ENCODE measurements around the gene FRS3. TPM values are rescaled to one million over a fixed set of nuclear protein-coding genes. Genes with fewer than 3 reads are reported as not detected.

The FRS3 gene
- total RNA-seq, 1 experiment from 2014 or later = 4.3 TPM

- Mint-ChIP-seq H3K27ac (ENCODE audit: unreplicated experiment) (no peak overlapping the region), H3K4me3 (ENCODE audit: unreplicated experiment) (no peak overlapping the region), H3K27me3 (ENCODE audit: insufficient read depth, unreplicated experiment) (no peaks in the 10 kb centered on the region), H3K9me3 (ENCODE audit: unreplicated experiment) (no peaks in the 10 kb centered on the region), H3K4me1 (ENCODE audit: low read depth, unreplicated experiment) (peaks cover 8% of the 10 kb centered on the region), H3K36me3 (ENCODE audit: insufficient read depth, unreplicated experiment) (peaks cover 2% of the 10 kb centered on the region)
- no TSS peak for BruUV-seq (replicated peaks)
- no peak for TF ChIP-seq CTCF (IDR thresholded peaks at IDR 0.05; ENCODE audit: insufficient read depth in 1 of 2, low read depth in 1 of 2, low read length in 1 of 2, severe bottlenecking in 1 of 2, unreplicated experiment in 1 of 2)
- Histone ChIP-seq H3K36me3 (ENCODE audit: control insufficient read depth, insufficient read depth, low read length) (no peaks in the 10 kb centered on the region), H3K4me3 (ENCODE audit: low read depth, low read length) (no peak overlapping the region), H3K4me1 (no peaks in the 10 kb centered on the region), H3K9me3 (no peaks in the 10 kb centered on the region), H3K27me3 (replicated peaks; ENCODE audit: control insufficient read depth, insufficient read depth, low read length) (no peaks in the 10 kb centered on the region)
- intact Hi-C loops (cut with micrococcal nuclease; ENCODE audit: unreplicated experiment) = no loop called here
- DNase-seq = no peak
- CTCF ChIA-PET = no interaction called here
- POLR2A ChIA-PET = no interaction called here
Observed at GRCh38 chr6:41821266-41821665, 41.6 kb upstream of the FRS3 start.

GRCh38 chr6:41818271-41819054 is 38.8 kb upstream of the FRS3 start:
- CTCF ChIA-PET = interaction anchor here (0.8 kb wide), 1 partner anchor 225 kb away, joined by 3 read pairs; no protein-coding TSS in a partner anchor
- H3K36me3 Mint-ChIP-seq (ENCODE audit: insufficient read depth, unreplicated experiment) = peaks cover 9% of the 10 kb centered on the region

GRCh38 chr6:41815587-41815986 is 35.9 kb upstream of the FRS3 start:
- Histone ChIP-seq H3K27me3 (replicated peaks; ENCODE audit: control insufficient read depth, insufficient read depth, low read length) (no peaks in the 10 kb centered on the region), H3K36me3 (ENCODE audit: control insufficient read depth, insufficient read depth, low read length) (no peaks in the 10 kb centered on the region), H3K9me3 (no peaks in the 10 kb centered on the region), H3K4me3 (ENCODE audit: low read depth, low read length) (no peak overlapping the region), H3K4me1 (no peaks in the 10 kb centered on the region)
- POLR2A ChIA-PET = no interaction called here
- no peak overlapping the region for H3K4me3 Mint-ChIP-seq (ENCODE audit: unreplicated experiment)
- H3K4me1 Mint-ChIP-seq (ENCODE audit: low read depth, unreplicated experiment) = no peaks in the 10 kb centered on the region
- no peak for TF ChIP-seq CTCF (IDR thresholded peaks at IDR 0.05; ENCODE audit: insufficient read depth in 1 of 2, low read depth in 1 of 2, low read length in 1 of 2, severe bottlenecking in 1 of 2, unreplicated experiment in 1 of 2)
- H3K9me3 Mint-ChIP-seq (ENCODE audit: unreplicated experiment) = no peaks in the 10 kb centered on the region
- H3K36me3 Mint-ChIP-seq (ENCODE audit: insufficient read depth, unreplicated experiment) = peaks cover 9% of the 10 kb centered on the region
- H3K27ac Mint-ChIP-seq (ENCODE audit: unreplicated experiment) = no peak overlapping the region
- no peaks in the 10 kb centered on the region for H3K27me3 Mint-ChIP-seq (ENCODE audit: insufficient read depth, unreplicated experiment)
- no peak for DNase-seq
- BruUV-seq (replicated peaks) = no TSS peak
- intact Hi-C loops (cut with micrococcal nuclease; ENCODE audit: unreplicated experiment) = no loop called here
- CTCF ChIA-PET = interaction anchor here (0.8 kb wide), 1 partner anchor 28 kb away, joined by 5 read pairs; the partner anchor contains the start of gene TOMM6

More at GRCh38 chr6:41818271-41819054, 38.8 kb upstream of the FRS3 start:
- Histone ChIP-seq H3K27me3 (replicated peaks; ENCODE audit: control insufficient read depth, insufficient read depth, low read length) (no peaks in the 10 kb centered on the region), H3K9me3 (no peaks in the 10 kb centered on the region), H3K4me3 (ENCODE audit: low read depth, low read length) (no peak overlapping the region), H3K36me3 (ENCODE audit: control insufficient read depth, insufficient read depth, low read length) (no peaks in the 10 kb centered on the region), H3K4me1 (no peaks in the 10 kb centered on the region)
- H3K27me3 Mint-ChIP-seq (ENCODE audit: insufficient read depth, unreplicated experiment) = no peaks in the 10 kb centered on the region
- no TSS peak for BruUV-seq (replicated peaks)
- no peak overlapping the region for H3K4me3 Mint-ChIP-seq (ENCODE audit: unreplicated experiment)
- TF ChIP-seq CTCF (IDR thresholded peaks at IDR 0.05; ENCODE audit: insufficient read depth in 1 of 2, low read depth in 1 of 2, low read length in 1 of 2, severe bottlenecking in 1 of 2, unreplicated experiment in 1 of 2) = no peak
- POLR2A ChIA-PET = no interaction called here
- intact Hi-C loops (cut with micrococcal nuclease; ENCODE audit: unreplicated experiment) = no loop called here
- no peaks in the 10 kb centered on the region for H3K4me1 Mint-ChIP-seq (ENCODE audit: low read depth, unreplicated experiment)
- no peak for DNase-seq
- H3K27ac Mint-ChIP-seq (ENCODE audit: unreplicated experiment) = no peak overlapping the region
- no peaks in the 10 kb centered on the region for H3K9me3 Mint-ChIP-seq (ENCODE audit: unreplicated experiment)
